ENCODE measurements around the gene CD302.

Gene CD302

DNA sequence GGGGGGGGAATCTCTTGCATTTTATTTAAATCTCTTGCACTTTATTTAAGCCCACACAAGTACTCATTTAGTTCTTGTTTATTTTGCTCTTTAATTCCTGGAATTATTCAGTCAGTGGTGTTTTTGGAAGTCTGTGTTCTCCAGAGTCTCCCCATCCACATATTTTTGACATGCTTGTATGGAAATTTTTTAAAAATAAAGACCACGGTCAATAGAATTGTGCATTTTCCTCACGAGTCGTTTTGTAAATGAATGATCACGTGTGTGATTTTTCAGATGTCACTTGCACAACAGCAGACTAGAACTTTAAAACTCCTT, 824 bp downstream of the CD302 start:
- Histone ChIP-seq H3K9me3 (no peaks in the 10 kb centered on the region), H3K36me3 (no peaks in the 10 kb centered on the region), H3K27me3 (peaks cover 15% of the 10 kb centered on the region), H3K4me1 (no peaks in the 10 kb centered on the region), H3K4me3 (ENCODE audit: low read depth, low read length) (no peak overlapping the region; the same call in 1 of the 2 replicates)
- DNase-seq, result no peak
- TF ChIP-seq, protein P1, sequence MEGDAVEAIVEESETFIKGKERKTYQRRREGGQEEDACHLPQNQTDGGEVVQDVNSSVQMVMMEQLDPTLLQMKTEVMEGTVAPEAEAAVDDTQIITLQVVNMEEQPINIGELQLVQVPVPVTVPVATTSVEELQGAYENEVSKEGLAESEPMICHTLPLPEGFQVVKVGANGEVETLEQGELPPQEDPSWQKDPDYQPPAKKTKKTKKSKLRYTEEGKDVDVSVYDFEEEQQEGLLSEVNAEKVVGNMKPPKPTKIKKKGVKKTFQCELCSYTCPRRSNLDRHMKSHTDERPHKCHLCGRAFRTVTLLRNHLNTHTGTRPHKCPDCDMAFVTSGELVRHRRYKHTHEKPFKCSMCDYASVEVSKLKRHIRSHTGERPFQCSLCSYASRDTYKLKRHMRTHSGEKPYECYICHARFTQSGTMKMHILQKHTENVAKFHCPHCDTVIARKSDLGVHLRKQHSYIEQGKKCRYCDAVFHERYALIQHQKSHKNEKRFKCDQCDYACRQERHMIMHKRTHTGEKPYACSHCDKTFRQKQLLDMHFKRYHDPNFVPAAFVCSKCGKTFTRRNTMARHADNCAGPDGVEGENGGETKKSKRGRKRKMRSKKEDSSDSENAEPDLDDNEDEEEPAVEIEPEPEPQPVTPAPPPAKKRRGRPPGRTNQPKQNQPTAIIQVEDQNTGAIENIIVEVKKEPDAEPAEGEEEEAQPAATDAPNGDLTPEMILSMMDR (IDR thresholded peaks at IDR 0.05; ENCODE audit: low read depth, low read length), result no peak

DNA sequence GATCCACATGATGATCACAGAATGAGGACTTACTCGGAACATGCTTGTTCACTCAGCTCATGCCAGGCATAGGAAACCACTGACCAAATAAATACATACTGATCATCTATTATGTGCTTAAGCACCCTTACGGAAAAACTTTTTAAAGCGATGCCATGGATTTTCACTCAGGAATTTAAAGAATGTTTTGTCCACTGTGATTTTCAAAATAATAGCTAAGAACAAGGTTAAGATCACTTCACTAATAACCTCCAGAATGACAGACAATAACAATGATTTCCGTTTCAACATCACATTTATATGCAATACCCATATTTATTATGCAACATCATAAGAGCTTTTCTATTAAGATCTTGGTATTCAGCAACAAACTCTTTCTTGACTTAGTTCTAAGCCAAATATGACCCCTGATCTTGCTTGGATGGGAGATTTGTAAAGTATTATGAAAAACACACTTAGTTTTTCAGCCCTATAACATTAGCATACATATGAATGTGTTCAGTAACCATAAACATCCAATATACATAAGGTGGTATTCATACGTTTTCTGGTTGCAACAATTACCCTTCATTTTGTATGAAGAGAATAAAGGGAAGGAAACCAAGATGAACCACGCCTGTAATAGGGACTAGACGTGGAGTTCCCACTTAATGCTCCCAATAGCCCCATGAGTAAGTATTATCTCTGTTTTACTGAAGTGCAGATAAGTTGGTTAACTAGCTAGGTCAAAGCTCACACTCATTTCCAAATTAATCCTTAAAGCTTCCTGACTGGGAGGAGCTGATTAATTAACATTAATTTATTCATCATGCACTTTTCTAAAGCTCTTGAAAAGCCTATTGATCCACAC, 1.9 kb downstream of the CD302 start:
- Histone ChIP-seq H3K9me3 (no peaks in the 10 kb centered on the region), H3K4me1 (no peaks in the 10 kb centered on the region), H3K4me3 (ENCODE audit: low read depth, low read length) (no peak overlapping the region), H3K36me3 (no peaks in the 10 kb centered on the region), H3K27me3 (peaks cover 15% of the 10 kb centered on the region)
- TF ChIP-seq, protein P1 (IDR thresholded peaks at IDR 0.05; ENCODE audit: low read depth, low read length), result no peak
- no peak for DNase-seq

DNA sequence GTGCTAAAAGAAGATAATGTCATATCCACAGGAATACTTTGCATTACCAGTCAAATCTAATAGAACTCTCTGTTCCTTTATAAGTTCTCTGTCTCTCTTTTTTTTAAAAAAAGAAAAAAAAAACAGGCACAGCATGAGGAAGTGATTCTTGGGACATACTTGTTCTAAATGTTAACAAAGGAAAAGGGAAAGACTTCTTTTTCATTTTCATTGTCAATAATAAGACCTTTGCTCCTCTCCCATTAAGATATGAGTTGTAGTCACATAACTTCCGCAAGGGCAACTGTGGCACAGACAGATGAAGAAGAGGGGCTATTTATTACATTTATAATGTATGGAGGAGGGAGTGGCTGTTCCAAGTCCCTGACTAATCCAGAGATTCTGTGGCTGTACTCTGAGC, 4.7 kb downstream of the CD302 start:
- no peak overlapping the region for H3K4me3 ChIP-seq (ENCODE audit: low read depth, low read length)
- H3K4me1 ChIP-seq, result no peaks in the 10 kb centered on the region
- no peaks in the 10 kb centered on the region for H3K36me3 ChIP-seq
- TF ChIP-seq, protein P1 (IDR thresholded peaks at IDR 0.05; ENCODE audit: low read depth, low read length), result no peak
- H3K27me3 ChIP-seq, result peaks cover 10% of the 10 kb centered on the region
- no peaks in the 10 kb centered on the region for H3K9me3 ChIP-seq
- no peak for DNase-seq

DNA sequence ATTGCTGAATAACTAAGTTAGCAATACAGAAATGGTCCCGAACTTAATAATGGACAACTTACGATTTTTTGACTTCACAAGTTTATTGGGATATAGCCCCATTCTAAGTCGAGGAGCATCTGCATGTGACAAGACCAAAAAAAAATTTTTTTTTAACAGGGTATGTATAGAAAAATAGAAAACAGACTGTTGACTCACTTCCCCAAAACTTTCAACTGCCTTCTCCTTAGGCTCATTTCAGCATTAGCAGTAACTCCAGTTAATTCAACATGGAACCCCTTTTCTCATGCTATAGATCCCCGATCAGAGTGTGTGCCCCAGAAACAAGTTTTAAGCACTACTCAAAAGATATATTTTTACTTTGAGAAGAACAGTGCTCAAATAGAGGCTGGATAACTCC, 5.4 kb downstream of the CD302 start:
- DNase-seq, result no peak
- H3K4me3 ChIP-seq (ENCODE audit: low read depth, low read length), result no peak overlapping the region
- no peaks in the 10 kb centered on the region for H3K9me3 ChIP-seq
- H3K36me3 ChIP-seq, result no peaks in the 10 kb centered on the region
- H3K27me3 ChIP-seq, result peaks cover 4% of the 10 kb centered on the region
- TF ChIP-seq, protein P1 (IDR thresholded peaks at IDR 0.05; ENCODE audit: low read depth, low read length), result no peak
- no peaks in the 10 kb centered on the region for H3K4me1 ChIP-seq

DNA sequence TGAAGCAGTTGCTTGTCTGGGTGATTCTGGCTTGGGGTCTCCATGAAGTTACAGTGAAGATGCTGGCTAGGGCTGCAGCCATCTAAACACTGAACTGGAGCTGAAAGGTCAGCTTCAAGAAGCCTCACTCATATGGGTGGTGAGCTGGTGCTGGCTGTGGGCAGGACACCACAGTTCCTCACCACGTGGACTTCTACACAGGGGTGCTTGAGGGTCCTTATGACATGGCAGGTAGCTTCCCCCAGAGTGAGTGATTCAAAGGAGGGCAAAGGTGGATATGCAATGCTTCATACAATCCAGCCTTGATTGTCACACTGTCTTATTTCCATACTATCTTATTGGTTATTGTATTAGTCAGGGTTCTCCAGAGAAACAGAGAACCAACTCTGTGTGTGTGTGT, 6.0 kb downstream of the CD302 start:
- TF ChIP-seq, protein P1 (IDR thresholded peaks at IDR 0.05; ENCODE audit: low read depth, low read length), result no peak

DNA sequence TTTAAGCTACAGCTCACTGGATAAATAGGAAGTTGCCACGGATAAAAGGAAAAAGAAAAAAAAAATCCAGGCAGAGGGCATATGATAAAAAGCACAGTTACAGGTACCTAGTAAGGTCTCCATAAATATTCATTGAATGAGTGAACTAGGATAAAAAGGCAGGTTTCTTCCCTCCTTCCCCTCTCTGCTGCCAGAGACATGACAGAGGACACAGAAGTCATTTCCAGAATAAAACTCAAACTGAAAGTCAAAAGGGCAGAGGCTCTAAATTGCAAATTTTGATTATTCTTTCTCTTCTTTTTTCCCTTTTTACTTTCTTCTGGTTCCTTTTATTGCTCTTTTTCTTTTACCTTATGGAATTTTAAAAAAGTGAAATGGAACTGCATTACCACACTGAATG, 7.7 kb downstream of the CD302 start:
- TF ChIP-seq, protein P1 (IDR thresholded peaks at IDR 0.05; ENCODE audit: low read depth, low read length), result no peak
- Histone ChIP-seq H3K4me1 (no peaks in the 10 kb centered on the region), H3K27me3 (no peaks in the 10 kb centered on the region), H3K4me3 (ENCODE audit: low read depth, low read length) (no peak overlapping the region), H3K9me3 (no peaks in the 10 kb centered on the region), H3K36me3 (no peaks in the 10 kb centered on the region)
- no peak for DNase-seq

More for the DNA sequence above, 6.0 kb downstream of the CD302 start:
- Histone ChIP-seq H3K36me3 (no peaks in the 10 kb centered on the region), H3K4me3 (ENCODE audit: low read depth, low read length) (no peak overlapping the region), H3K27me3 (no peaks in the 10 kb centered on the region), H3K4me1 (no peaks in the 10 kb centered on the region), H3K9me3 (no peaks in the 10 kb centered on the region)
- DNase-seq, result no peak

Data from BE2C (cell line).